B cell (primary cell): ENCODE results near the gene SLC7A10. TPM values are rescaled to one million over a fixed set of nuclear protein-coding genes. Genes with fewer than 3 reads are reported as not detected.

Experiments used
- ATAC-seq: fragments of 200-7000 bp; cut with Tn5 transposase; one replicate; pipeline ENCODE4 v1.10.0; 2021; ENCODE audit warnings: low read depth, mild to moderate bottlenecking, moderate number of reproducible peaks, moderate library complexity
- CTCF ChIA-PET: fragments of 350-600 bp; sonication (Branson Sonifier 250); formaldehyde crosslinking; loops from one replicate; lab custom pipeline; 2021; ENCODE audit warnings: antibody characterized with exemption, inconsistent platforms; lab: Charles Lee
- POLR2A ChIA-PET: fragments of 350-600 bp; sonication (Branson Sonifier 250); formaldehyde crosslinking; loops from one replicate; lab custom pipeline; 2021; ENCODE audit warnings: antibody characterized with exemption; lab: Charles Lee
- DNase-seq: peaks from one replicate; pipeline ENCODE4 v3.0.0; 2013
- H2AFZ ChIP-seq: 2 replicates; pipeline ENCODE4 v1.6.1; 2012; ENCODE audit warnings: mild to moderate bottlenecking, low read depth, low read length; ENCODE audit not compliant: insufficient read depth, poor library complexity, severe bottlenecking
- H3K27ac ChIP-seq, 2 donors: 1 replicate in 1 of 2; 2 replicates in 1 of 2; pipeline ENCODE4 v1.5.1; 2012 to 2013; ENCODE audit warnings: low read length in 2 of 2, mild to moderate bottlenecking in 2 of 2, moderate library complexity in 1 of 2
- H3K27me3 ChIP-seq, 4 experiments: fragments of 200-600 bp in 1 of 4; sonication (generic) in 1 of 4; replicated peaks in 1 of 4; 1 replicate in 2 of 4; 2 replicates in 2 of 4; pipeline versions ENCODE4 v1.6.1 to v1.7.0; 2013 to 2016; ENCODE audit warnings: low read length in 3 of 4, mild to moderate bottlenecking in 2 of 4, mixed read lengths in 1 of 4, moderate library complexity in 1 of 4; ENCODE audit not compliant: insufficient read depth in 4 of 4, control insufficient read depth in 3 of 4; ENCODE audit errors: control extremely low read depth in 1 of 4
- H3K36me3 ChIP-seq, 2 experiments: replicated peaks in 1 of 2; 1 replicate in 1 of 2; 2 replicates in 1 of 2; pipeline versions ENCODE4 v1.6.1 to v1.7.1; 2013; ENCODE audit warnings: low read length in 1 of 2; ENCODE audit not compliant: insufficient read depth in 2 of 2, control insufficient read depth in 1 of 2; ENCODE audit errors: control extremely low read depth in 1 of 2, extremely low read depth in 1 of 2
- H3K4me1 ChIP-seq, 2 donors: fragments of 200-600 bp in 1 of 2; sonication (generic) in 1 of 2; 1 replicate in 1 of 2; 2 replicates in 1 of 2; pipeline versions ENCODE4 v1.5.1 to v1.6.1; 2013 to 2017; ENCODE audit warnings: low read length in 2 of 2; ENCODE audit not compliant: control insufficient read depth in 2 of 2, insufficient read depth in 2 of 2
- H3K4me2 ChIP-seq: replicated peaks from 2 replicates; pipeline ENCODE3; 2012; ENCODE audit warnings: mild to moderate bottlenecking, low read depth, low read length; ENCODE audit not compliant: poor library complexity, severe bottlenecking
- H3K4me3 ChIP-seq, 5 experiments: fragments of 200-600 bp in 1 of 5; sonication (generic) in 1 of 5; 1 replicate in 3 of 5; 2 replicates in 2 of 5; pipeline versions ENCODE4 v1.5.1 to v1.7.0; 2011 to 2016; ENCODE audit warnings: low read length in 4 of 5, mild to moderate bottlenecking in 4 of 5, low read depth in 2 of 5, control low read depth in 1 of 5, moderate library complexity in 1 of 5; ENCODE audit not compliant: insufficient read depth in 1 of 5; ENCODE audit errors: control extremely low read depth in 1 of 5, extremely low read depth in 1 of 5
- H3K79me2 ChIP-seq: fragments of 200-600 bp; sonication (generic); one replicate; pipeline ENCODE4 v1.6.0; 2016; ENCODE audit warnings: low read length; ENCODE audit not compliant: control insufficient read depth, insufficient read depth
- H3K9ac ChIP-seq: fragments of 200-600 bp; sonication (generic); 2 replicates; pipeline ENCODE4 v1.6.1; 2017; ENCODE audit warnings: mild to moderate bottlenecking, low read length, moderate library complexity
- H3K9me3 ChIP-seq, 3 donors: one replicate each; pipeline versions ENCODE4 v1.6.1 to v1.7.1; 2013; ENCODE audit warnings: low read length in 2 of 3; ENCODE audit not compliant: control insufficient read depth in 2 of 3, insufficient read depth in 1 of 3; ENCODE audit errors: control extremely low read depth in 1 of 3
- H4K20me1 ChIP-seq: 2 replicates; pipeline ENCODE4 v1.6.0; 2012; ENCODE audit warnings: mild to moderate bottlenecking, low read length; ENCODE audit not compliant: insufficient read depth, control insufficient read depth, poor library complexity, severe bottlenecking
- H3K27ac Mint-ChIP-seq: one replicate; pipeline ENCODE4 v1.8.0; 2021; ENCODE audit warnings: mixed read lengths
- H3K27me3 Mint-ChIP-seq: one replicate; pipeline ENCODE4 v1.8.0; 2021; ENCODE audit warnings: mixed read lengths
- H3K4me1 Mint-ChIP-seq: one replicate; pipeline ENCODE4 v1.8.0; 2021; ENCODE audit warnings: mixed read lengths
- H3K4me3 Mint-ChIP-seq: one replicate; pipeline ENCODE4 v1.8.0; 2021; ENCODE audit warnings: mixed read lengths
- H3K9me3 Mint-ChIP-seq: one replicate; pipeline ENCODE4 v1.8.0; 2022; ENCODE audit warnings: mixed read lengths; ENCODE audit not compliant: insufficient read depth
- CTCF ChIP-seq: fragments of 200-600 bp; IDR thresholded peaks from one replicate; pipeline ENCODE4 v1.8.0; 2022; ENCODE audit warnings: antibody characterized with exemption, mild to moderate bottlenecking
- EZH2 ChIP-seq: IDR thresholded peaks from 2 replicates; pipeline ENCODE4 v1.6.1; 2012; ENCODE audit warnings: borderline replicate concordance, low read depth, mild to moderate bottlenecking, moderate library complexity, low read length; ENCODE audit not compliant: insufficient read depth, poor library complexity, severe bottlenecking
- WGBS: methylation state at CpG from one replicate; pipeline ENCODE4 v1.1.5; 2013; ENCODE audit warnings: missing lambda C conversion rate; ENCODE audit not compliant: insufficient coverage; 5-methylcytosine and 5-hydroxymethylcytosine counted together
- intact Hi-C: fragments of 100-400 bp; cut with micrococcal nuclease; formaldehyde crosslinking; loops from one replicate; pipeline ENCODE4 v1.10.0; 2022
- polyA plus RNA-seq: library from polyadenylated mRNA; depleted of rRNA; stranded (reverse); fragments of >200 nt; gene quantifications from 2 replicates; pipeline ENCODE4 v1.2.3, GENCODE V29; 2012
- total RNA-seq, 2 donors: library from RNA; stranded (reverse); fragments of 120-200 nt in 1 of 2; gene quantifications; 1 replicate in 1 of 2; 2 replicates in 1 of 2; pipeline versions ENCODE4 v1.2.3 to v1.2.4, GENCODE V29; 2013 to 2022

SLC7A10 gene
- total and polyA plus RNA-seq, 2 donors (not counting 1 experiment from before 2014, with no cell fraction given): not detected

GRCh38 chr19:33197591-33198000 is 28.1 kb downstream of the SLC7A10 start:
- Histone ChIP-seq H3K9me3 (no peaks in the 10 kb centered on the region), H3K79me2 (no peaks in the 10 kb centered on the region), H3K4me3 (no peak overlapping the region), H3K27ac (no peak overlapping the region), H2AFZ (no peak overlapping the region), H3K4me1 (peaks cover 0 to 3% of the 10 kb centered on the region in 2 donors), H3K9ac (no peak overlapping the region), H4K20me1 (no peaks in the 10 kb centered on the region), H3K27me3 (peaks cover 0 to 20% (median 0%) of the 10 kb centered on the region in 4 experiments), H3K4me2 (no peak overlapping the region), H3K36me3 (no peaks in the 10 kb centered on the region)
- H3K27ac Mint-ChIP-seq: no peak overlapping the region
- ATAC-seq: no peak
- ChIA-PET CTCF (interaction anchor here (1.2 kb wide), 1 partner anchor 13 kb away, joined by 3 read pairs; no protein-coding TSS in a partner anchor), POLR2A (interaction anchor here (0.6 kb wide), 1 partner anchor 24 kb away, joined by 4 read pairs; no protein-coding TSS in a partner anchor)
- DNase-seq: no peak
- H3K4me3 Mint-ChIP-seq: no peak overlapping the region
- no peak for TF ChIP-seq CTCF
- TF ChIP-seq EZH2: no peak
- no peaks in the 10 kb centered on the region for H3K4me1 Mint-ChIP-seq
- no peaks in the 10 kb centered on the region for H3K9me3 Mint-ChIP-seq
- WGBS: 79% methylated on average over 8 of the region's 11 CpGs
- peaks cover 22% of the 10 kb centered on the region for H3K27me3 Mint-ChIP-seq
- intact Hi-C loops: no loop called here

- no peak overlapping the region for H3K9ac ChIP-seq
- peaks cover 0 to 28% (median 4%) of the 10 kb centered on the region in 4 experiments for H3K27me3 ChIP-seq
- H3K79me2 ChIP-seq: no peaks in the 10 kb centered on the region
- no peaks in the 10 kb centered on the region for H4K20me1 ChIP-seq
- H3K27ac Mint-ChIP-seq: no peak overlapping the region
- no peak overlapping the region for H3K4me3 Mint-ChIP-seq
- peaks cover 0 to 3% of the 10 kb centered on the region in 2 donors for H3K4me1 ChIP-seq
- H2AFZ ChIP-seq: no peak overlapping the region
- no peak overlapping the region for H3K27ac ChIP-seq
- ATAC-seq (no peak), DNase-seq (no peak)
- H3K9me3 Mint-ChIP-seq: no peaks in the 10 kb centered on the region
- no peaks in the 10 kb centered on the region for H3K9me3 ChIP-seq
- H3K4me1 Mint-ChIP-seq: no peaks in the 10 kb centered on the region
- TF ChIP-seq CTCF: no peak
- TF ChIP-seq EZH2: no peak
- H3K36me3 ChIP-seq: no peaks in the 10 kb centered on the region
- peaks cover 31% of the 10 kb centered on the region for H3K27me3 Mint-ChIP-seq
- ChIA-PET CTCF (no interaction called here), POLR2A (no interaction called here)
- no peak overlapping the region for H3K4me2 ChIP-seq
- WGBS: 97% methylated on average over 9 of the region's 10 CpGs
- intact Hi-C loops: no loop called here
- no peak overlapping the region for H3K4me3 ChIP-seq
These were observed 29.0 kb downstream of the SLC7A10 start for GRCh38 chr19:33196446-33197193.
